ENCODE data around the gene EML2. TPM values are rescaled to one million over a fixed set of nuclear protein-coding genes. Genes with fewer than 3 reads are reported as not detected.

Gene EML2
- total and polyA plus RNA-seq, 7 donors, result 10.4 to 75.6 (median 34.6) TPM

DNA sequence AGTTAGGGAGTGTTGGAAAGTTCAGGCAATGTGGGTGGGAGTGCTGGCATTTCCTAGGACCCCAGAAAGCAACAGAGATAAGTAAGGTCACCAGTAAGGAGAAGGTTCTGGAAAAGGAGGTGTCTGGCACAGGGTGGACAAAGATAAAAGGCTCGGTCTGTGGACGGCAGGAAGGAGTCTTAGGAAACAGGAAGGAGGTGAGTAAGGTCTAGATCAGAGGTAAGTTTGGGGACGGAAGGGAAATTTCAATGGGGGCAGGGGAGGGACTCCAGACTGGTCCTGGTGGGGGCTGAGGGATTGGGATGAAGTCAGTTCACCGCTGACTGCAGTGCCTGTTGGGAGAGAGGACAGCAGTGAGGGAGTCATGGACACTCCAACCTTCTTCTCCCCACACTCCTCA lies 46.8 kb downstream of the EML2 start:
- Histone ChIP-seq H3K9me3 (no peaks in the 10 kb centered on the region), H3K27ac (no peak overlapping the region), H3K27me3 (peaks cover 3 to 67% (median 37%) of the 10 kb centered on the region in 3 donors), H3K4me3 (no peak overlapping the region), H3K4me1 (no peaks in the 10 kb centered on the region), H3K36me3 (no peaks in the 10 kb centered on the region)
- TF ChIP-seq, protein P1, sequence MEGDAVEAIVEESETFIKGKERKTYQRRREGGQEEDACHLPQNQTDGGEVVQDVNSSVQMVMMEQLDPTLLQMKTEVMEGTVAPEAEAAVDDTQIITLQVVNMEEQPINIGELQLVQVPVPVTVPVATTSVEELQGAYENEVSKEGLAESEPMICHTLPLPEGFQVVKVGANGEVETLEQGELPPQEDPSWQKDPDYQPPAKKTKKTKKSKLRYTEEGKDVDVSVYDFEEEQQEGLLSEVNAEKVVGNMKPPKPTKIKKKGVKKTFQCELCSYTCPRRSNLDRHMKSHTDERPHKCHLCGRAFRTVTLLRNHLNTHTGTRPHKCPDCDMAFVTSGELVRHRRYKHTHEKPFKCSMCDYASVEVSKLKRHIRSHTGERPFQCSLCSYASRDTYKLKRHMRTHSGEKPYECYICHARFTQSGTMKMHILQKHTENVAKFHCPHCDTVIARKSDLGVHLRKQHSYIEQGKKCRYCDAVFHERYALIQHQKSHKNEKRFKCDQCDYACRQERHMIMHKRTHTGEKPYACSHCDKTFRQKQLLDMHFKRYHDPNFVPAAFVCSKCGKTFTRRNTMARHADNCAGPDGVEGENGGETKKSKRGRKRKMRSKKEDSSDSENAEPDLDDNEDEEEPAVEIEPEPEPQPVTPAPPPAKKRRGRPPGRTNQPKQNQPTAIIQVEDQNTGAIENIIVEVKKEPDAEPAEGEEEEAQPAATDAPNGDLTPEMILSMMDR (IDR thresholded peaks at IDR 0.05), result no peak
- TF ChIP-seq POLR2A (IDR thresholded peaks at IDR 0.05), result no peak
- TF ChIP-seq POLR2AphosphoS5 (IDR thresholded peaks at IDR 0.05), result no peak
- TF ChIP-seq EP300 (IDR thresholded peaks at IDR 0.05), result no peak
- intact Hi-C loops (cut with DNase I), result no loop called here
- no peak for DNase-seq
- WGBS, 2 donors, result 36 to 46% methylated on average over 4 of the region's 4 CpGs

DNA sequence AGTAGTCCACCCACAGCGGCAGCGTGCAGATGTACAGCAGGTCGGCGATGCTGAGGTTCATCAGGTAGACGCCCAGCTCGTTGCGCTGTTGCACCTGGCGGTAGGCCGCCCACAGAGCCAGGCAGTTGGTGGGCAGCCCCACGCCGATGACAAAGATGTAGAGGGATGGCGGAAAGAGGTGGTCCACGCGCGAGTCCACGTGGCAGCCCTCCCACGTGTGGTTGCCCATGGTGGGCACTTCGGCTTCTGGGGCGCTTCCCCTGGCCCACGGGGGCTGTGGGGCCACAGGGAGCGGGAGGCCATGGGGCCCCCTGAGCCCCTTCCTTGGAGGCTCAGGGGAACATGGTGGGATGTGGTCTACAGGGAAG lies 47.6 kb downstream of the EML2 start:
- Histone ChIP-seq H3K27ac (no peak overlapping the region), H3K4me3 (no peak overlapping the region), H3K36me3 (no peaks in the 10 kb centered on the region), H3K4me1 (no peaks in the 10 kb centered on the region), H3K27me3 (peaks cover 0 to 60% (median 30%) of the 10 kb centered on the region in 3 donors), H3K9me3 (no peaks in the 10 kb centered on the region)
- DNase-seq, result no peak
- intact Hi-C loops (cut with DNase I), result no loop called here
- TF ChIP-seq, protein P1 (IDR thresholded peaks at IDR 0.05), result no peak
- TF ChIP-seq EP300 (IDR thresholded peaks at IDR 0.05), result no peak
- TF ChIP-seq POLR2A (IDR thresholded peaks at IDR 0.05), result no peak
- no peak for TF ChIP-seq POLR2AphosphoS5 (IDR thresholded peaks at IDR 0.05)
- WGBS, 2 donors, result 93 to 94% methylated on average over 21 of the region's 21 CpGs

DNA sequence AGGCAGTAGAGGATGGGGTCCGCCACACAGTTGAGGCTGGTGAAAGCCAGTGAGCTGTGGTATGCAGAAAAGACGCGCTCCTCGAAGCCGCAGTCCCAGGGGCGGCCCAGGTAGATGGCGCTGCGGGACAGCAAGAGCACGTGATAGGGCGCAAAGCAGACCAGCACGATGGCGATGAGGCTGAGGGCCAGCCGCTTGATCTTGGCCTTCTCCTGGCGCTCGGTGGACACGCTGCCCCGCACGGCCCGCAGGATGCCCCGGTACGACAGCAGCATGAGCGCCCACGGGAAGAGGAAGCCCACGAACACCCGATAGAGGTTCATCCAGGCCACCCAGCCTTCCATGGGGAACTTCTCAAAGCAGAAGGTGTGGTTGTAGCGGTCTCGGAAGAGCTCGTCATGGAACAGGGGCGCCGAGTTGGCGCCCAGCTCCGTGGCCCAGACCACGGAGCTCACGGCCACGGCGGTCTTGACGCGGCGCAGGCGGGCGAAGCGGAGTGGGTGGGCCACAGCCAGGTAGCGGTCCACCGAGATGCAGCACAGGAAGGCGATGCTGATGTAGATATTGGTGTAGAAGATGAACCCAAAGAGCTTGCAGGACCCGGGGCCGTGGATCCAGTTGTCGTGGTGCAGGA lies 48.1 kb downstream of the EML2 start:
- WGBS, 2 donors, result 48 to 49% methylated on average over 48 of the region's 48 CpGs

DNA sequence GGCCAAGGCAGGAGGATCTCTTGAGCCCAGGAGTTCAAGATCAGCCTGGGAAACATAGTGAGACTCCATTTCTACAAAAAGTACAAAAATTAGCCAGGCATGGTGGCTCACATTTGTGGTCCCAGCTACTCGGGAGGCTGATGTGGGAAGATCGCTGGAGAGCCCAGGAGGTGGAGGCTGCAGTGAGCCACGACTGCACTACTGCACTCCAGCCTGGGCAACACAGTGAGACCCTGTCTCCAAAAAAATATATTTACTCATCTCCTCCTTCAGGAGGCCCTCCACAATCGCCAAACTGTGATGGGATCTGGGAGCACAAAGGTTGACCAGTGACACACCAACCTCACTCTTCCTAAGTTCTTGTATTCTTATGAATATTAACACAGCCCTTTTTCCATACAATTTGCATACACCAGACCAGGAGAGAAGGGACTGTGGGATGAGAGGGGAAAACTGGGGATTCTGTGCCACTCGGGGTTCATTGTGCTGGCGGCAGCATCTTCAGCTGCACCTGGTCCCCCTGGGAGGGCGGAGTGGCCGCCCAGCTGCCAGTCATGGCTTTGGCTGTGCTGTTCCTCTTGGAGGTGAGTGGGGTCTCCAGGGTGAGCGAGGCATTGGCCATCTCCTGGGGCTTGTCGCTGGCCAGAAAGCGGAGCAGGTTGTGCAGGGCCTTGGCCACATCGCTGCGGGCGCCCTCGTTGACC lies 48.7 kb downstream of the EML2 start:
- 58% methylated on average over 15 of the region's 15 CpGs for WGBS, 2 donors
- DNase-seq, result no peak
- Histone ChIP-seq H3K4me3 (no peak overlapping the region), H3K4me1 (peaks cover 0 to under 1% (median 0%) of the 10 kb centered on the region in 4 donors), H3K9me3 (no peaks in the 10 kb centered on the region), H3K27me3 (peaks cover 0 to 48% (median 30%) of the 10 kb centered on the region in 3 donors), H3K36me3 (no peaks in the 10 kb centered on the region), H3K27ac (no peak overlapping the region)
- intact Hi-C loops (cut with DNase I), result no loop called here
- TF ChIP-seq, protein P1 (IDR thresholded peaks at IDR 0.05), result no peak

More for the DNA sequence above, 48.1 kb downstream of the EML2 start:
- TF ChIP-seq POLR2AphosphoS5 (IDR thresholded peaks at IDR 0.05) (no peak), POLR2A (IDR thresholded peaks at IDR 0.05) (no peak), EP300 (IDR thresholded peaks at IDR 0.05) (no peak)
- TF ChIP-seq, protein P1 (IDR thresholded peaks at IDR 0.05), result no peak
- Histone ChIP-seq H3K9me3 (no peaks in the 10 kb centered on the region), H3K27me3 (peaks cover 0 to 55% (median 30%) of the 10 kb centered on the region in 3 donors), H3K4me1 (no peaks in the 10 kb centered on the region), H3K36me3 (no peaks in the 10 kb centered on the region), H3K27ac (no peak overlapping the region), H3K4me3 (no peak overlapping the region)
- intact Hi-C loops (cut with DNase I), result no loop called here
- no peak for DNase-seq
